Hepatocyte (in vitro differentiated cells): ENCODE measurements around the gene PAX4. TPM values are rescaled to one million over a fixed set of nuclear protein-coding genes. Genes with fewer than 3 reads are reported as not detected.

ENCODE experiments used
- DNase-seq: peaks from one replicate; pipeline ENCODE4 v3.0.0-alpha.2; 2016; ENCODE audit warnings: low spot score
- H2AFZ ChIP-seq: fragments of 200-600 bp; sonication (generic); 2 replicates; pipeline ENCODE4 v1.6.0; 2016; ENCODE audit warnings: antibody characterized with exemption, mild to moderate bottlenecking
- H3K27ac ChIP-seq: fragments of 200-600 bp; sonication (generic); 2 replicates; pipeline ENCODE4 v1.5.1; 2016; ENCODE audit warnings: mild to moderate bottlenecking
- H3K27me3 ChIP-seq: fragments of 200-600 bp; sonication (generic); 2 replicates; pipeline ENCODE4 v1.6.1; 2016
- H3K36me3 ChIP-seq: fragments of 200-600 bp; sonication (generic); replicated peaks from 2 replicates; pipeline ENCODE4 v1.5.1; 2016; ENCODE audit warnings: low read depth; ENCODE audit not compliant: insufficient read depth
- H3K4me1 ChIP-seq: fragments of 200-600 bp; sonication (generic); 2 replicates; pipeline ENCODE4 v1.5.1; 2016; ENCODE audit warnings: mild to moderate bottlenecking, moderate library complexity; ENCODE audit not compliant: insufficient read depth
- H3K4me2 ChIP-seq: fragments of 200-600 bp; sonication (generic); 2 replicates; pipeline ENCODE4 v1.6.0; 2016
- H3K4me3 ChIP-seq: fragments of 200-600 bp; sonication (generic); 2 replicates; pipeline ENCODE4 v1.5.1; 2016; ENCODE audit warnings: mild to moderate bottlenecking
- H3K79me2 ChIP-seq: fragments of 200-600 bp; sonication (generic); 2 replicates; pipeline ENCODE4 v1.6.0; 2017; ENCODE audit warnings: mild to moderate bottlenecking
- H3K9me2 ChIP-seq: fragments of 200-600 bp; sonication (generic); replicated peaks from 2 replicates; pipeline ENCODE4 v1.6.0; 2017; ENCODE audit warnings: mild to moderate bottlenecking; ENCODE audit not compliant: insufficient read depth
- H3K9me3 ChIP-seq: fragments of 200-600 bp; sonication (generic); 2 replicates; pipeline ENCODE4 v1.5.1; 2016; ENCODE audit warnings: low read depth, mild to moderate bottlenecking
- H4K20me1 ChIP-seq: fragments of 200-600 bp; sonication (generic); 2 replicates; pipeline ENCODE4 v1.6.0; 2016; ENCODE audit warnings: mild to moderate bottlenecking; ENCODE audit not compliant: insufficient read depth, poor library complexity, severe bottlenecking
- CTCF ChIP-seq: fragments of 200-600 bp; sonication (generic); IDR thresholded peaks from 2 replicates; pipeline ENCODE4 v1.5.1; 2016; ENCODE audit warnings: antibody characterized with exemption, mild to moderate bottlenecking; ENCODE audit not compliant: poor library complexity
- EZH2 ChIP-seq: fragments of 200-600 bp; sonication (generic); IDR thresholded peaks from 2 replicates; pipeline ENCODE4 v1.6.1; 2016; ENCODE audit warnings: antibody characterized with exemption, mild to moderate bottlenecking, borderline replicate concordance
- EZH2phosphoT487 ChIP-seq: fragments of 200-600 bp; sonication (generic); IDR thresholded peaks from one replicate; pipeline ENCODE4 v1.6.1; 2018; ENCODE audit warnings: antibody characterized with exemption, mild to moderate bottlenecking, low read depth, moderate library complexity; ENCODE audit not compliant: unreplicated experiment, severe bottlenecking
- WGBS: methylation state at CpG from one replicate; pipeline ENCODE4 v1.1.6; 2016; ENCODE audit warnings: low lambda C conversion rate; ENCODE audit errors: missing lambda C conversion rate; 5-methylcytosine and 5-hydroxymethylcytosine counted together
- polyA plus RNA-seq: library from polyadenylated mRNA; unstranded; fragments of >200 nt; fragmentation: Nextera tagmentation; extraction: Ambion mirVana; gene quantifications from 2 replicates; pipeline ENCODE4 v1.2.1, GENCODE V29; 2016
- total RNA-seq: library from RNA; depleted of rRNA; stranded (reverse); fragments of >200 nt; gene quantifications from 2 replicates; pipeline ENCODE4 v1.2.3, GENCODE V29; 2014

The PAX4 gene
- total and polyA plus RNA-seq, 2 experiments from 2014 or later, result 0.30 to 0.65 TPM

GRCh38 chr7:127594490-127594889 is 23.5 kb downstream of the PAX4 start:
- no peak for DNase-seq
- H3K9me3 ChIP-seq, result no peaks in the 10 kb centered on the region
- no peak overlapping the region for H3K4me2 ChIP-seq
- peaks cover 3% of the 10 kb centered on the region for H3K4me1 ChIP-seq
- peaks cover 7% of the 10 kb centered on the region for H3K79me2 ChIP-seq
- TF ChIP-seq CTCF (no peak), EZH2phosphoT487 (no peak)
- no peak overlapping the region for H3K27ac ChIP-seq
- H4K20me1 ChIP-seq, result peaks cover 2% of the 10 kb centered on the region
- H2AFZ ChIP-seq, result no peak overlapping the region
- no peaks in the 10 kb centered on the region for H3K9me2 ChIP-seq
- no peak overlapping the region for H3K4me3 ChIP-seq
- WGBS, result 89% methylated on average over 1 of the region's 1 CpG
- H3K27me3 ChIP-seq, result no peaks in the 10 kb centered on the region
- H3K36me3 ChIP-seq, result no peaks in the 10 kb centered on the region

GRCh38 chr7:127592550-127592949 is 25.4 kb downstream of the PAX4 start:
- TF ChIP-seq EZH2 (no peak), EZH2phosphoT487 (no peak), CTCF (no peak)
- Histone ChIP-seq H3K4me2 (no peak overlapping the region), H3K9me2 (no peaks in the 10 kb centered on the region), H3K4me3 (no peak overlapping the region), H3K27me3 (no peaks in the 10 kb centered on the region), H2AFZ (no peak overlapping the region), H4K20me1 (peaks cover 8% of the 10 kb centered on the region), H3K9me3 (no peaks in the 10 kb centered on the region), H3K27ac (no peak overlapping the region), H3K79me2 (peaks cover 16% of the 10 kb centered on the region), H3K4me1 (peaks cover 9% of the 10 kb centered on the region), H3K36me3 (no peaks in the 10 kb centered on the region)
- WGBS, result 95% methylated on average over 4 of the region's 4 CpGs
- DNase-seq, result no peak

GRCh38 chr7:127591591-127591990 is 26.4 kb downstream of the PAX4 start:
- H3K9me3 ChIP-seq, result no peaks in the 10 kb centered on the region
- H2AFZ ChIP-seq, result no peak overlapping the region
- H3K4me2 ChIP-seq, result no peak overlapping the region
- H3K4me1 ChIP-seq, result peaks cover 9% of the 10 kb centered on the region
- H4K20me1 ChIP-seq, result peaks cover 8% of the 10 kb centered on the region
- DNase-seq, result no peak
- H3K27ac ChIP-seq, result no peak overlapping the region
- no peaks in the 10 kb centered on the region for H3K36me3 ChIP-seq
- H3K79me2 ChIP-seq, result peaks cover 16% of the 10 kb centered on the region
- TF ChIP-seq EZH2 (no peak), EZH2phosphoT487 (no peak), CTCF (no peak)
- no peak overlapping the region for H3K4me3 ChIP-seq
- H3K27me3 ChIP-seq, result no peaks in the 10 kb centered on the region
- WGBS, result 92% methylated on average over 6 of the region's 6 CpGs
- no peaks in the 10 kb centered on the region for H3K9me2 ChIP-seq

- H3K9me3 ChIP-seq, result no peaks in the 10 kb centered on the region
- no peak overlapping the region for H3K4me3 ChIP-seq
- no peaks in the 10 kb centered on the region for H3K9me2 ChIP-seq
- no peak for DNase-seq
- H4K20me1 ChIP-seq, result peaks cover 8% of the 10 kb centered on the region
- H3K36me3 ChIP-seq, result no peaks in the 10 kb centered on the region
- no peak overlapping the region for H3K4me2 ChIP-seq
- H3K79me2 ChIP-seq, result peaks cover 16% of the 10 kb centered on the region
- peaks cover 9% of the 10 kb centered on the region for H3K4me1 ChIP-seq
- H2AFZ ChIP-seq, result no peak overlapping the region
- H3K27ac ChIP-seq, result no peak overlapping the region
- TF ChIP-seq CTCF (no peak), EZH2 (no peak), EZH2phosphoT487 (no peak)
- H3K27me3 ChIP-seq, result no peaks in the 10 kb centered on the region
- 94% methylated on average over 7 of the region's 7 CpGs for WGBS
Observed at GRCh38 chr7:127591189-127591588, 26.8 kb downstream of the PAX4 start.
